GM18868 (cell line): ENCODE data around the gene IGF2.
"Not testable (repeated sequence)": the region's sequence is repeated elsewhere in the genome, so short reads cannot be mapped to it uniquely, and the experiment has no call there.

ENCODE experiments used
- ATAC-seq: cut with Tn5 transposase; IDR thresholded peaks from one replicate; pipeline ENCODE4 v1.9.1; 2021; ENCODE audit warnings: mild to moderate bottlenecking, moderate library complexity; ENCODE audit not compliant: unreplicated experiment

IGF2 gene

DNA sequence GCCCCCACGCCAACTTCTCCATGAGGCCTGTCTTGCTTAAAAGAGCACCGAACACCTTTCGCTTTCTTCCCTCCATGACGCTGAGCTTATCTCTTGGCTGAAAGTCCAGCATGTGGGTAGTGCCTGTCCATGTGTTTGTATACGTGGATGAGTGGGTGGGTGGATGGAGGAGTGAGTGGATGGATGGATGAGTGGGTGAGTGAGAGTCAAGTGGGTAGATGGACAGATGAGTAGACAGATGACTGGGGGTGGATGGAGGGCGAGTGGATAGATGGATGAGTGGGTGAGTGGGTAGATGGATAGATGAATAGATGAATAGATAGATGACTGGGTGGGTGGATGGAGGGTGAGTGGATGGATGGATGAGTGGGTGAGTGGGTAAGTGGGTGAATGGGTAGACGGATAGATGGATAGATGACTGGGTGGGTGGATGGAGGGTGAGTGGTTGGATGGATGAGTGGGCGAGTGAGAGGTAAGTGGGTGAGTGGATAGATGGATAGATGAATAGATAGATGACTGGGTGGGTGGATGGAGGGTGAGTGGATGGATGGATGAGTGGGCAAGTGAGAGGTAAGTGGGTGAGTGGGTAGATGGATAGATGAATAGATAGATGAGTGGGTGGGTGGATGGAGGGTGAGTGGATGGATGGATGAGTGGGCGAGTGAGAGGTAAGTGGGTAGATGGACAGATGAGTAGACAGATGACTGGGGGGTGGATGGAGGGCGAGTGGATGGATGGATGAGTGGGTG, 14.3 kb downstream of the IGF2 start:
- not testable (repeated sequence) for ATAC-seq

- no peak for ATAC-seq
Observed at GRCh38 chr11:2123628-2123960, 15.6 kb downstream of the IGF2 start.

DNA sequence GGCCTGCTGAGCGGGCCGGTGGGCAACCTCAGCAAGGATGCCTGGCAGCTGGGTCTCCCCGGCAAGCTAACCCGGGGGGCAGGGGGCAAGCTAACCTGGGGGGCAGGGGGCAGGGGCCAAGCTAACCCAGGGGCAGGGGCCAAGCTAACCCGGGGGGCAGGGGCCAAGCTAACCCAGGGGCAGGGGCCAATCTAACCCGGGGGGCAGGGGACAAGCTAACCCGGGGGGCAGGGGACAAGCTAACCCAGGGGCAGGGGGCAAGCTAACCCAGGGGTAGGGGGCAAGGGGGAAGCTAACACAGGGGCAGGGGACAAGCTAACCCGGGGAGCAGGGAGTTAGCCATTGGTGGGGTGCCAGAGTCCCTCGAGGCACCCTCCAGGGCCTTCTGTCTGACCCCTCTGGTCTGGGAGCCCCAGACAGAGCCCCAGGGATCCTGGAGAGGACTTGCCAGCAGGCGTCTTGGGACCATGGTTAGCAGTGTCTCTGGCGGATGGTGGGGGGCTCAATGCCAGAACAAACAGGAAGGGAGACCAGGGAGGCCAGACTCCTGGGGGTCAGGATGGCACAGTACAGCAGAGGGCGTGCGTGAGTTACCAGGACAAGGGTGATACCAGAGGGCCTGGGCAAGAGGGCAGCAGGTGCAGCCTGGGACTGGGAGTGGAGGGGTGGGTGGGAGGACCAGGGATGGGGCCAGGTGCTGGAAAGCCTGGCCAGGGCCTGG, 16.1 kb downstream of the IGF2 start:
- no peak for ATAC-seq

DNA sequence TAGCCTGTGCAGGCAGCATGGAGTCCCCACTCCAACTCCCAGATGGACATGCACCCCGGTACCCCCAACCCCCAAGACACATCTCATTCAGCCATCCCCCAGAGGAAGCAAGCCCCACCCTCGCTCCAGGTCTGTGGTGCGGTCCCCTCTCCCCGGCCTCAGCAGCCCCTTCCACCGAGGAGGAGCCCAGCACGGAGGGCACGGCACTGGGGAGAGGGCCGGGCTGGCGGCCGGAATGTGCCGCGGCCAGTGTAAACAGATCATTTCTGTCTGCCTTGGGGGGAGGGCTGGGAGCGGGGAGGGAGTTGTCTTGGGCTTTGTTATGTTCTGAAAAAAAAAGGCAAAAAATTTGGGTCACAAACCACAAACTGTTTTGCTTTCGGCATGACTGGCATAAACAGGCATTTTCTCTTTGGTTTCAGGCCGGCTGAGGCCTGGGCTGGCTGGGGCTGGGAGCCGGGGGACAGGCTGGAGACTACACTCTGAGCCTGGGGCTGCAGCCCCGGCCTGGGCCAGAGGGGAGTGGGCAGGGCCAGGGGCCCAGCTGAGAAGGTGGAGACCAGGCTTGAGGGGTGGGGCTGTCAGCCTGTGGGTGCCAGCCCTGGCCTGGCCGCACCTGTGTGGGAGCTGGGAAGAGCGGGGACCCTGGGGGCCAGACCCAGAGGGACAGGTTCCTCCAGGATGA, 16.8 kb downstream of the IGF2 start:
- ATAC-seq = no peak

GRCh38 chr11:2121227-2122130, 17.7 kb downstream of the IGF2 start:
- ATAC-seq = no peak

- ATAC-seq = no peak
Observed at GRCh38 chr11:2120359-2121100, 18.7 kb downstream of the IGF2 start.

- ATAC-seq = no peak
Observed at GRCh38 chr11:2118677-2119076, 20.5 kb downstream of the IGF2 start.

DNA sequence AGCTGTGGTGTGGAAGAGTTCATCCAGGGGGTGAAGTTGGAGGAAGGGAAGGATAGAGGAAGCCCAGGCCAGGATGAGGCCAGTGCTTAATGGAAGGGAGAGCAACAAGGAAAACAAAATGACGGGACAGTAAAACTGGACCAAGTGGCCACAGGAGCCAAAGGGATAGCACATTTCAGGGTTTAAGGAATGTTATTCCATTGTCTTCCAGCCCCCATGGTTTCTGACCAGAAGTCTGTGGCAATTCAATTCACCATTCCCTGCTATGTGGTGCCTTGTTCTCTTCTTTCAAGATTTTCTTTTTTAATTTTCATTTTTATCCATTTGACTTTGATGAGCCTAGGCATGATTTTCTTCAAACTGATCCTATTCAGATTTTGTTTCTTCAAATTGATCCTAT, 22.5 kb downstream of the IGF2 start:
- ATAC-seq = no peak

- ATAC-seq = no peak
Observed at GRCh38 chr11:2115308-2115707, 23.9 kb downstream of the IGF2 start.

DNA sequence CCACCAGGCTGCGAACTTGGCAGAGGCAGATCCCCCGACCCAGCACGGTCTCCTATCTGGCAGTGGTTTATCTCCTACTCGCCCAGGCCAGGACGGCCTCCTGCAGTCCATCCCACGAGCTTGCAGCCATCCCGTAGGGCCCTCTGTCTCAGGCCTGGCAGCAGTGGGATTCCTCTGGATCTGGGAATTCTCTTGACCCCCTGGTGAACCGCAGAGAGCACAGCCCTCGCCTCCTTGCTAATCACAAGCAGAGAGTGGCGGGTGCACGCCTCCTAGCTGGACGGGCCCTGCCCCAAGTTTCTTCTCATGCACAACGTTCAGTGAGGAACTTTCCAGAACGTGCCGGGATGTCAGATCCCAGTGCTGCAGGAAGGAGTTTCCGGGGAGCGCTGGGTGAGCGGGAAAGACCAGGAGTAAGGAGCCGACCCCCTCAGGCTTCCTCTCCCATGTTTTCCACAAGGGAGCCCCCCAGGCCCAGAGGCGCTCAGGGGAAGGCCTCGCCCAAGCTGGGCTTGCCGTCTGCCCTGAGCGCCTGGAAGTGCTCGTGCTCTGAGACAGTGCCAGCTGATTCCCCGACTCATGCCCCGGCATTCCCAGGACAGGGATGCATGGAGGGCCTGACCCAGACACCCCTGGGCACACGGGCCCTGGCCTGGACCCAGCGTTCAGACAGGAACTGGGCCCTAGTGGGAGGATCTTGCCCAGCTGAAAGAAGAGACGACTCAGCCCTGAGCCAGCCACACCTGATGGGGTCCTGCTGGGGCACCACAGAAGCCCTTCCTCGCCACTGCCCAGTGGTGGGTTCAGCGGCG, 24.6 kb downstream of the IGF2 start:
- no peak for ATAC-seq

DNA sequence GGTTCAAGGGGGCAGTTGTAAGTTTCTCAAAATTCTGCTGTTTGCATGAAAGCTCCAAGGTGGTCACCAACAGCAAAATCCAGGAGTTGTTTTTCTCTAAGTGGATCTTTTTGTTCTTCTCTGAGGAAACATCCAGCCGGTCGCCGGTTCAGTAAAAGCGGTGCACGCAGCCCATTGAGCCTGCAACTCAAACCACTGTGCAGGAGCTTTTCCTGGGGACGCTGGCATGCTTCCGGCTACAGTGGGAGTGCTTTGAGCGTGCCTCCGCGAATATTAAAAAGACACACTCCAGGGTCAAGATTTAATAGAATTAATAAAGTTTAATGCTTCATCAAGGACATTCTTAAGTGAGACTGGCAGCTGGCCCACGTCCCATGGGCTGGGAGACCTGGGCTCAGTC, 25.4 kb downstream of the IGF2 start:
- ATAC-seq = no peak

- no peak for ATAC-seq
Observed at GRCh38 chr11:2110521-2110920, 28.7 kb downstream of the IGF2 start.

DNA sequence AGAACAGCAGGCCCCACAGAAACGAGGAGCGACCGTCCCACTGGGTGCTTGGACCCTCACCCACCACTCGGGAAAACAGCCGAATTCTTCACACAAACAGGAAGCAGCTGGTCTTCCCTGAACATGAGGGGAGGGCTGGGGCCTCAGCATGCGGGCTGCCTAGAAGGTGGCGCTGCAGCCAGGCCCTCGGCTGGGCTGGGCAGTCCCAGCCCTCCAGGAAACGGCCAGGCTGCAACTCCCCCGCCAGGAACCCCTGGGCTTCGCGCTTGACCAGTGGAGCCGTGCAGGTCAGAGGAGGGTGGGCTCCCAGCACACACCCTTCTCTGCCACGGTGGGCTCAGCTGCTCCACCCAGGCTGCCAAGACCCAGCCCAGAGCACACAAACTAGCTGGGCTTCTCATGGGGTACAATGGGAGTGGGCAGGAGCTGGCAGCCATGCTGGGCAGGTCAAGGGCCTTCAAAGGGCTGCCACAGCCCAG, 29.6 kb downstream of the IGF2 start:
- ATAC-seq = no peak

DNA sequence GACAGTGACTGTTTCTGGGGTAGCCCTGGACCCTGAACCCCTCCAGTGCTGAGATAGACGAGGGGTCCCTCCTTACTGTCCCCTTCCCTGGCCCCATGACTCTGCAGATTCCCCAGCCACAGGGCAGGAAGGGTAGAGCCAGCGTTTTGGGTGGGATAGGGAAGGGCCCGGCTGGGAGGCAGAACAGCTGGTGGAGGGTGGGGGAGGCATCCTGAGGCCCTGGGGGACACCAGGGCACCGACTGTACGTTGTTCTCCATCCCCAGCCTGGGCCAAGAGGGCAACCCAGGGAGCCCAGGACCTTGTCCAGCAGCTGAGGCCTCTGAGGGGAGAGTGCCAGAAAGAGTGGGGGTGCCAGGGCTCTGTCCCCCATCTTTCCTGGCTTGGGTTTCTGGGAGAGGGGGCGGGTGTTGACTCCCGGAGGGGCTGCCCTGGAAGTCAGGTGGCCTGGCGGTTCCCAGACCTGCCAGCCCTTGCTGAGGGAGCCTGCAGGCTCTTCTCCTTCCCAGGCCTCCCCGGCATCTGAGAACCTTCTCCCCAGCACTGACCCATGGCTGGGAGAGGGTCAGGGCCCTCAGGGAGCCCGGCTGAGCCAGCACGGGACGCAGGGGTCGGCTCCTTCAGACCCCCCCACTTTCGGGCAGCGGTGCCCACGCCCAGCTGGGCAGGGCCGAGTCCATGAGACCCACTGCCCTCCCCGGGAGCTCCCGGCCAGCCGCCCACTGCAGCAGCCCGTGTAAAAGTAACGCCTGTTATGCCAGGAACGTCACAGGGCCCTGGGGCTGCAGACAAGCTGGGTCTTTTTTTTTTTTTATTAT, 30.3 kb downstream of the IGF2 start:
- ATAC-seq = no peak

- ATAC-seq = no peak
Observed at GRCh38 chr11:2107941-2108630, 31.1 kb downstream of the IGF2 start.

DNA sequence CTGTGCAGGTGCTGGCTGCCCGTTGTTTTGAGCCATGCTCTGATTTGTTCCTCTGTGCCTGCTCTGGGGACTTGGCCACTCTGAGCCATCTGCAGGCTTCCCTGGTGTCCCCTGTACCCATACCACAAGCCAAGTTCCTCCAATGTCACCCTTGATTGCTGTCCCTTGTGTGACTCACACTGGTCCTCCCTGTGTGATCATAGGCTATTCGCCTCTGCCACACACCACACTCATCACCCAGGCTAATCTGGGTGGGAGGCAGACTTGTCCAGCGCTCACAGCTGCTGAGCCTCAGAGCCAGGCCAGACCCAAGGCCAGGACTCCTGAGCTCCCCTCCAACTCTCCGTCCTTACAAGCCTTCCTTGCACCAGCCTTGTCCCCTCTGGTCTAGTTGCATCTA, 31.7 kb downstream of the IGF2 start:
- no peak for ATAC-seq

GRCh38 chr11:2106583-2107209, 32.5 kb downstream of the IGF2 start:
- ATAC-seq = no peak

DNA sequence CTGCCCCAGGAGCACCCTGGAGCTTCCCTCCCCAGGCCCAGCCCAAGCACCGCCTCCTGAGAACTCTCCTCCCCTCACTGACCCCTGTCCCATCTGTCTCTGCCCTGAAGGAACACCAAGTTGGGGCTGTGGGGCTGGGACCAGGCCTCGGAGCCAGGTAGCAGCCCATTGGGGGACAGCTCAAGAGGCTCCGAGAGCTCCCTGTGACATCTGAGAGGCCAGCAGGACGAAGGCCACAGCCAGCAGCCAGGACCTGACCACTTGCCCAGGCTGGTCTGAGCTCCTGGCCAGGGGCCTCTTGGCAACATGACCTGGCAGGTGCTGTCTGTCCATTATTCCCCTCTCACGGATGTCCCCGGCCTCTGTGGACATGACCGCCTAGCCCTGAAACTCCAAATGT, 33.7 kb downstream of the IGF2 start:
- no peak for ATAC-seq
